ENCODE results near the gene TBPL1.
"Not testable (repeated sequence)": the region's sequence is repeated elsewhere in the genome, so short reads cannot be mapped to it uniquely, and the experiment has no call there.

Gene TBPL1

GRCh38 chr6:133952815-133953633 lies at the start of gene TBPL1:
Gene TBPL1 (plus strand): TSS chr6:133953224. CDS start chr6:133980126, 26,902 bp downstream.
- peak; percentile 93 for DNase-seq

- DNase-seq: no peak
Observed at GRCh38 chr6:133903855-133904254, 49.2 kb upstream of the TBPL1 start.

GRCh38 chr6:133906050-133906449 lies 47.0 kb upstream of the TBPL1 start:
- DNase-seq: no peak

GRCh38 chr6:133916650-133917151 lies 36.3 kb upstream of the TBPL1 start:
- peak; percentile 57 for DNase-seq

GRCh38 chr6:133917781-133918180 lies 35.2 kb upstream of the TBPL1 start:
- no peak for DNase-seq

- DNase-seq: no peak
Observed at GRCh38 chr6:133918208-133918930, 34.7 kb upstream of the TBPL1 start.

GRCh38 chr6:133919362-133919761 lies 33.7 kb upstream of the TBPL1 start:
- DNase-seq: no peak

- DNase-seq: peak; percentile 37
Observed at GRCh38 chr6:133921249-133921859, 31.7 kb upstream of the TBPL1 start.

- peak; percentile 66 for DNase-seq
Observed at GRCh38 chr6:133923938-133924593, 29.0 kb upstream of the TBPL1 start.

GRCh38 chr6:133931221-133931620 lies 21.8 kb upstream of the TBPL1 start:
- DNase-seq: not testable (repeated sequence)

- not testable (repeated sequence) for DNase-seq
Observed at GRCh38 chr6:133936352-133936751, 16.7 kb upstream of the TBPL1 start.

- no peak for DNase-seq
Observed at GRCh38 chr6:133937909-133938308, 15.1 kb upstream of the TBPL1 start.

GRCh38 chr6:133938533-133938932 lies 14.5 kb upstream of the TBPL1 start:
- no peak for DNase-seq

- no peak for DNase-seq
Observed at GRCh38 chr6:133939778-133940667, 13.0 kb upstream of the TBPL1 start.

GRCh38 chr6:133945158-133945557 lies 7.9 kb upstream of the TBPL1 start:
- DNase-seq: no peak

GRCh38 chr6:133947302-133947900 lies 5.6 kb upstream of the TBPL1 start:
- DNase-seq: no peak

- no peak for DNase-seq
Observed at GRCh38 chr6:133948472-133948871, 4.6 kb upstream of the TBPL1 start.

- no peak for DNase-seq
Observed at GRCh38 chr6:133951227-133951626, 1.8 kb upstream of the TBPL1 start.

GRCh38 chr6:133951881-133952814 lies 876 bp upstream of the TBPL1 start:
- DNase-seq: peak; percentile 37
